Stomach (tissue), 9 donors: ENCODE results near the gene CYP26B1. TPM values are rescaled to one million over a fixed set of nuclear protein-coding genes. Genes with fewer than 3 reads are reported as not detected.
A peak's percentile ranks its signal among the peaks of the same experiment; 100 is the strongest.

Source experiments
- DNase-seq, 2 donors: peaks; one replicate each; pipeline versions ENCODE4 v3.0.0 to v3.0.0-alpha.2; 2013 to 2019
- H3K27ac ChIP-seq, 5 donors: fragments of 200-600 bp in 4 of 5; sonication (generic) in 4 of 5; one replicate each; pipeline ENCODE4 v1.5.1; 2013 to 2019; ENCODE audit warnings: mild to moderate bottlenecking in 1 of 5, moderate library complexity in 1 of 5
- H3K27me3 ChIP-seq, 3 donors: fragments of 200-600 bp; sonication (generic); one replicate each; pipeline ENCODE4 v1.5.1; 2017 to 2019; ENCODE audit warnings: mixed run types in 1 of 3
- H3K36me3 ChIP-seq, 4 donors: fragments of 200-600 bp; sonication (generic); 1 replicate in 3 of 4; 2 replicates in 1 of 4; pipeline ENCODE4 v1.5.1; 2016 to 2019
- H3K4me1 ChIP-seq, 4 donors: fragments of 200-600 bp; sonication (generic); one replicate each; pipeline ENCODE4 v1.5.1; 2016 to 2019
- H3K4me3 ChIP-seq, 4 donors: fragments of 200-600 bp; sonication (generic) in 3 of 4; one replicate each; pipeline ENCODE4 v1.5.1; 2016 to 2019; ENCODE audit warnings: mild to moderate bottlenecking in 1 of 4
- H3K9me3 ChIP-seq, 4 donors: fragments of 200-600 bp; sonication (generic); one replicate each; pipeline ENCODE4 v1.5.1; 2016 to 2019
- CTCF ChIP-seq, 7 experiments: fragments of 450-650 bp in 4 of 7; fragments of 200-600 bp in 3 of 7; sonication (generic) in 3 of 7; IDR thresholded peaks; one replicate each; pipeline ENCODE4 v1.5.1; 2016 to 2019; ENCODE audit warnings: antibody characterized with exemption in 7 of 7, control low read depth in 2 of 7, mild to moderate bottlenecking in 1 of 7
- EP300 ChIP-seq: sonication (generic); formaldehyde crosslinking; IDR thresholded peaks from one replicate; pipeline ENCODE4 v1.6.1; 2017; ENCODE audit warnings: antibody characterized with exemption
- POLR2A ChIP-seq, 4 donors: fragments of 450-650 bp; IDR thresholded peaks; one replicate each; pipeline ENCODE4 v1.6.1; 2016; ENCODE audit warnings: antibody characterized with exemption in 4 of 4, control low read depth in 2 of 4, mild to moderate bottlenecking in 1 of 4, moderate library complexity in 1 of 4
- POLR2AphosphoS5 ChIP-seq, 3 donors: sonication (generic); formaldehyde crosslinking; IDR thresholded peaks; one replicate each; pipeline ENCODE4 v1.6.1; 2016; ENCODE audit warnings: antibody characterized with exemption in 3 of 3
- WGBS, 5 donors: extraction: QIAGEN DNeasy Blood & Tissue Kit in 3 of 5; methylation state at CpG; one replicate each; pipeline versions ENCODE4 v1.1.5 to v1.1.7; 2013 to 2018; 5-methylcytosine and 5-hydroxymethylcytosine counted together
- intact Hi-C: fragments of 100-400 bp; cut with DNase I; formaldehyde crosslinking; loops from one replicate; pipeline ENCODE4 v1.15.1; 2023; ENCODE audit warnings: low total_unique reads
- polyA plus RNA-seq, 3 donors: library from polyadenylated mRNA; stranded (reverse); fragments of 200-250 nt; gene quantifications; one replicate each; pipeline ENCODE4 v1.2.3, GENCODE V29; 2013
- total RNA-seq, 5 donors: library from RNA; depleted of rRNA; stranded (reverse); fragments of >200 nt; gene quantifications; one replicate each; pipeline versions ENCODE4 v1.1.0 to v1.2.3, GENCODE V29; 2014 to 2016
- donor health status: healthy with polysubstance abuse.
- donor health status: Bipolar disorder and iron deficiency.
- donor health status: healthy.

Gene CYP26B1
- total and polyA plus RNA-seq, 8 donors, result 0.45 to 2.4 (median 1.1) TPM; not detected in 3

- Histone ChIP-seq H3K4me3 (no peak overlapping the region), H3K27me3 (no peaks in the 10 kb centered on the region), H3K36me3 (no peaks in the 10 kb centered on the region), H3K27ac (no peak overlapping the region), H3K4me1 (peaks cover 0 to 5% (median 0%) of the 10 kb centered on the region in 4 donors), H3K9me3 (no peaks in the 10 kb centered on the region)
- WGBS, 5 donors, result 68 to 76% (median 74%) methylated on average over 4 to 6 of the region's 6 CpGs
- intact Hi-C loops, result no loop called here
- peak in 1 of 2 donors; percentile 12 for DNase-seq
- TF ChIP-seq POLR2A (IDR thresholded peaks at IDR 0.05), result no peak
Observed at GRCh38 chr2:72084584-72084976, 63.1 kb downstream of the CYP26B1 start.

- WGBS, 5 donors, result 71 to 80% (median 75%) methylated on average over 21 to 24 of the region's 24 CpGs
Observed at GRCh38 chr2:72083751-72084583, 63.7 kb downstream of the CYP26B1 start.

GRCh38 chr2:72082887-72083286, 64.8 kb downstream of the CYP26B1 start:
- intact Hi-C loops, result no loop called here
- DNase-seq, result no peak

More at GRCh38 chr2:72083751-72084583, 63.7 kb downstream of the CYP26B1 start:
- intact Hi-C loops, result no loop called here
- Histone ChIP-seq H3K36me3 (no peaks in the 10 kb centered on the region), H3K27ac (no peak overlapping the region), H3K4me3 (no peak overlapping the region), H3K4me1 (peaks cover 0 to 5% (median 0%) of the 10 kb centered on the region in 4 donors), H3K9me3 (no peaks in the 10 kb centered on the region), H3K27me3 (no peaks in the 10 kb centered on the region)
- TF ChIP-seq EP300, result no peak
- TF ChIP-seq CTCF (IDR thresholded peaks at IDR 0.05), result no peak
- no peak for TF ChIP-seq POLR2AphosphoS5 (IDR thresholded peaks at IDR 0.05)
- TF ChIP-seq POLR2A (IDR thresholded peaks at IDR 0.05), result no peak
- no peak for DNase-seq

GRCh38 chr2:72082021-72082601, 65.6 kb downstream of the CYP26B1 start:
- no peaks in the 10 kb centered on the region for H3K9me3 ChIP-seq
- intact Hi-C loops, result no loop called here
- WGBS, 5 donors, result 91 to 95% (median 94%) methylated on average over 12 of the region's 12 CpGs
- no peaks in the 10 kb centered on the region for H3K36me3 ChIP-seq
- TF ChIP-seq EP300 (no peak), POLR2AphosphoS5 (IDR thresholded peaks at IDR 0.05) (no peak), POLR2A (IDR thresholded peaks at IDR 0.05) (no peak)
- H3K27ac ChIP-seq, result no peak overlapping the region
- no peak overlapping the region for H3K4me3 ChIP-seq
- peaks cover 0 to 5% (median 0%) of the 10 kb centered on the region in 4 donors for H3K4me1 ChIP-seq
- no peak for DNase-seq
- no peaks in the 10 kb centered on the region for H3K27me3 ChIP-seq

More at GRCh38 chr2:72082887-72083286, 64.8 kb downstream of the CYP26B1 start:
- Histone ChIP-seq H3K27ac (no peak overlapping the region), H3K36me3 (no peaks in the 10 kb centered on the region), H3K9me3 (no peaks in the 10 kb centered on the region), H3K4me1 (peaks cover 0 to 5% (median 0%) of the 10 kb centered on the region in 4 donors), H3K27me3 (no peaks in the 10 kb centered on the region), H3K4me3 (no peak overlapping the region)
- 88 to 94% (median 93%) methylated on average over 14 to 17 of the region's 17 CpGs for WGBS, 5 donors
- TF ChIP-seq CTCF (IDR thresholded peaks at IDR 0.05) (no peak), POLR2AphosphoS5 (IDR thresholded peaks at IDR 0.05) (no peak), POLR2A (IDR thresholded peaks at IDR 0.05) (no peak), EP300 (no peak)

DNA sequence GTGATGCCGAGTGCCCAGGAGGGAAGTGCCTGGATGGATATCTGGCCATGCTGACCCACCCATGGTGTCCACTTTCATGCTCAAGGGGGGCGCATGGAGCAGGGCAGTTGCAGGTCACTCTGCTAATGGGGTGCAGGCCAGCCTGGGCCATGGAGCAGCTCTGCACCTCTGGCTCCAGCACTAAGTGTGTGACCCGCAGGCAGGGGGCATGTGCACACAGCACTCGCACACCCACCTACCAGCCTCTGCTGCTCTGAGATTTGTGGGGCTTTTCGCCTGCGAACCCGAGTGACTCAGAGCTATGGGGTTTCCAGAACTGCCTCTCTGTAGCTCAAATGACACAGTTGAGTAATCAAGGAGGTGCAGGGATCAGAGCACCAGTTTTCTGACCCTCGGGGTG, 66.2 kb downstream of the CYP26B1 start:
- Histone ChIP-seq H3K4me3 (no peak overlapping the region), H3K27ac (no peak overlapping the region), H3K4me1 (peaks cover 0 to 5% (median 0%) of the 10 kb centered on the region in 4 donors), H3K27me3 (no peaks in the 10 kb centered on the region), H3K9me3 (no peaks in the 10 kb centered on the region), H3K36me3 (no peaks in the 10 kb centered on the region)
- WGBS, 5 donors, result 87 to 95% (median 91%) methylated on average over 6 to 8 of the region's 8 CpGs
- TF ChIP-seq POLR2AphosphoS5 (IDR thresholded peaks at IDR 0.05) (no peak), CTCF (IDR thresholded peaks at IDR 0.05) (no peak), POLR2A (IDR thresholded peaks at IDR 0.05) (no peak), EP300 (no peak)
- no peak for DNase-seq
- intact Hi-C loops, result no loop called here
